A549 (cell line): ENCODE measurements around the gene IL1RL2. TPM values are rescaled to one million over a fixed set of nuclear protein-coding genes. Genes with fewer than 3 reads are reported as not detected.

ENCODE experiments used
- ATAC-seq, 2 experiments: fragments of 200-7000 bp in 1 of 2; fragments of >200 bp in 1 of 2; cut with Nextera tagmentation in 1 of 2; cut with Tn5 transposase in 1 of 2; 3 replicates each; pipeline versions ENCODE4 v1.8.0 to v1.9.1; 2018 to 2020; ENCODE audit warnings: mild to moderate bottlenecking in 1 of 2, moderate library complexity in 1 of 2
- CTCF ChIA-PET: fragments of 300-600 bp; sonication (Branson Sonifier 250); formaldehyde crosslinking; extraction: SDS; loops from one replicate; lab custom pipeline; 2021; ENCODE audit warnings: antibody characterized with exemption, inconsistent platforms; lab: Yijun Ruan, JAX
- POLR2A ChIA-PET: fragments of 350-600 bp; formaldehyde crosslinking; extraction: SDS; loops from one replicate; lab custom pipeline; 2021; ENCODE audit warnings: antibody characterized with exemption, inconsistent platforms; lab: Yijun Ruan, JAX
- DNase-seq, 2 experiments: peaks; one replicate each; pipeline versions ENCODE4 v3.0.0 to v3.0.0-alpha.2; 2011 to 2016; ENCODE audit warnings: low read depth in 1 of 2, low spot score in 1 of 2
- FAIRE-seq: peaks from 2 replicates; lab custom pipeline; 2011; peaks lifted over from hg19 to GRCh38; lab: Jason Lieb, UNC
- H3K27ac ChIP-seq, 2 experiments: fragments of >200 bp; sonication (Bioruptor Twin); formaldehyde crosslinking; 3 replicates each; pipeline ENCODE4 v1.5.1; 2016 to 2017
- H3K4me1 ChIP-seq: fragments of >200 bp; sonication (Bioruptor Twin); formaldehyde crosslinking; 3 replicates; pipeline ENCODE4 v1.6.1; 2016
- H3K4me2 ChIP-seq: fragments of >200 bp; sonication (Bioruptor Twin); formaldehyde crosslinking; 3 replicates; pipeline ENCODE4 v1.6.1; 2016
- H3K4me3 ChIP-seq: fragments of >200 bp; sonication (Bioruptor Twin); formaldehyde crosslinking; 3 replicates; pipeline ENCODE4 v1.5.1; 2016
- H3K9me3 ChIP-seq: fragments of >200 bp; sonication (Bioruptor Twin); formaldehyde crosslinking; 3 replicates; pipeline ENCODE4 v1.6.1; 2016
- BHLHE40 ChIP-seq: IDR thresholded peaks from 2 replicates; pipeline ENCODE4 v1.6.1; 2012; ENCODE audit warnings: low read depth, low read length, inconsistent platforms
- CEBPB ChIP-seq, 2 experiments: fragments of >200 bp in 1 of 2; sonication (Bioruptor Twin) in 1 of 2; formaldehyde crosslinking in 1 of 2; IDR thresholded peaks; 2 replicates each; pipeline ENCODE4 v1.6.1; 2012 to 2016
- CTCF ChIP-seq: fragments of >200 bp; sonication (Bioruptor Twin); formaldehyde crosslinking; IDR thresholded peaks from 3 replicates; pipeline ENCODE4 v1.5.1; 2016
- EHF ChIP-seq: fragments of 250-450 bp; sonication (Bioruptor Pico); IDR thresholded peaks from 2 replicates; pipeline ENCODE4 v1.5.0; 2020; ENCODE audit warnings: mild to moderate bottlenecking
- EHMT2 ChIP-seq: fragments of 200-600 bp; sonication (generic); IDR thresholded peaks from 2 replicates; pipeline ENCODE4 v1.6.1; 2016; ENCODE audit warnings: antibody characterized with exemption, low read depth, mild to moderate bottlenecking, moderate library complexity
- ELK1 ChIP-seq: fragments of 150-350 bp; IDR thresholded peaks from 2 replicates; pipeline ENCODE4 v1.6.1; 2014; ENCODE audit warnings: low read depth, mild to moderate bottlenecking, low read length
- HDAC2 ChIP-seq: fragments of 200-600 bp; sonication (generic); IDR thresholded peaks from 2 replicates; pipeline ENCODE4 v1.6.1; 2016
- HEYL ChIP-seq: fragments of 250-450 bp; sonication (Bioruptor Pico); IDR thresholded peaks from 2 replicates; pipeline ENCODE4 v1.8.0; 2021; ENCODE audit warnings: mild to moderate bottlenecking, moderate library complexity
- HOXA7 ChIP-seq: fragments of 250-450 bp; sonication (Bioruptor Pico); IDR thresholded peaks from 2 replicates; pipeline ENCODE4 v1.5.0; 2020; ENCODE audit warnings: mild to moderate bottlenecking, moderate library complexity
- HOXB13 ChIP-seq: fragments of 250-450 bp; sonication (Bioruptor Pico); IDR thresholded peaks from 2 replicates; pipeline ENCODE4 v1.5.0; 2020; ENCODE audit warnings: low read depth, mild to moderate bottlenecking, moderate library complexity
- JUNB ChIP-seq: fragments of >200 bp; sonication (Bioruptor Twin); formaldehyde crosslinking; IDR thresholded peaks from 2 replicates; pipeline ENCODE4 v1.6.1; 2016
- MYC ChIP-seq: IDR thresholded peaks from 2 replicates; pipeline ENCODE4 v1.6.1; 2012; ENCODE audit warnings: mild to moderate bottlenecking, inconsistent platforms, low read length, improper control_type of control experiment, borderline replicate concordance
- NFE2L2 ChIP-seq: fragments of 150-350 bp; conservative IDR thresholded peaks from 2 replicates; pipeline ENCODE4 v1.6.1; 2014; ENCODE audit warnings: low read length
- NR3C1 ChIP-seq: fragments of >200 bp; sonication (Bioruptor Twin); formaldehyde crosslinking; IDR thresholded peaks from 3 replicates; pipeline ENCODE4 v1.6.1; 2017
- PBX3 ChIP-seq: IDR thresholded peaks from 2 replicates; pipeline ENCODE4 v1.6.1; 2012
- POLR2A ChIP-seq: IDR thresholded peaks from 2 replicates; pipeline ENCODE4 v1.6.1; 2012; ENCODE audit warnings: mild to moderate bottlenecking, low read length
- RARB ChIP-seq: fragments of 250-450 bp; sonication (Bioruptor Pico); IDR thresholded peaks from 2 replicates; pipeline ENCODE4 v1.8.0; 2021; ENCODE audit warnings: mild to moderate bottlenecking, moderate library complexity
- SMC3 ChIP-seq: fragments of >200 bp; sonication (Bioruptor Twin); formaldehyde crosslinking; IDR thresholded peaks from 3 replicates; pipeline ENCODE4 v1.6.1; 2018; ENCODE audit warnings: inconsistent platforms
- SREBF2 ChIP-seq: fragments of 450-650 bp; IDR thresholded peaks from 2 replicates; pipeline ENCODE4 v1.6.1; 2014; ENCODE audit warnings: mild to moderate bottlenecking, moderate library complexity
- TFCP2L1 ChIP-seq: fragments of 250-450 bp; sonication (Bioruptor Pico); IDR thresholded peaks from 2 replicates; pipeline ENCODE4 v1.5.0; 2021; ENCODE audit warnings: mild to moderate bottlenecking
- ZNF302 ChIP-seq: fragments of 250-450 bp; sonication (Bioruptor Pico); IDR thresholded peaks from 2 replicates; pipeline ENCODE4 v1.9.0; 2021; ENCODE audit warnings: inconsistent platforms, mild to moderate bottlenecking, moderate library complexity
- WGBS: methylation state at CpG from one replicate; pipeline ENCODE4 v1.1.6; 2017; ENCODE audit errors: missing lambda C conversion rate; 5-methylcytosine and 5-hydroxymethylcytosine counted together
- polyA plus RNA-seq, 4 experiments: library from polyadenylated mRNA; depleted of rRNA in 3 of 4; stranded (reverse); fragments of >200 nt; fragmentation: RNase III in 1 of 4; extraction: RNeasy Plus Mini Kit Qiagen cat#74134 plus additional on column Dnase treatment in 1 of 4; gene quantifications; 2 replicates in 3 of 4; 3 replicates in 1 of 4; pipeline ENCODE4 v1.2.3, GENCODE V29; 2011 to 2017
- TF ChIP-seq, protein P1 (sequence below): fragments of 250-450 bp; sonication (Bioruptor Pico); IDR thresholded peaks from 2 replicates; pipeline ENCODE4 v1.5.0; 2020; ENCODE audit warnings: low read depth, mild to moderate bottlenecking, moderate library complexity
- TF ChIP-seq, protein P2 (sequence below): fragments of 250-450 bp; sonication (Bioruptor Pico); IDR thresholded peaks from 2 replicates; pipeline ENCODE4 v1.5.0; 2021; ENCODE audit warnings: mild to moderate bottlenecking, moderate library complexity, borderline replicate concordance

IL1RL2 gene
- polyA plus RNA-seq, 2 of the 4 experiments (the other 2 are of a cell fraction), result 0.05 TPM; not detected in 1

- TF ChIP-seq CTCF, result peak; percentile 66
- no peak for TF ChIP-seq HOXA7 (CRISPR knock-in tag)
- no peak for TF ChIP-seq NR3C1
These were observed 20.5 kb upstream of the IL1RL2 start (continued) for GRCh38 chr2:102166189-102166845.

DNA sequence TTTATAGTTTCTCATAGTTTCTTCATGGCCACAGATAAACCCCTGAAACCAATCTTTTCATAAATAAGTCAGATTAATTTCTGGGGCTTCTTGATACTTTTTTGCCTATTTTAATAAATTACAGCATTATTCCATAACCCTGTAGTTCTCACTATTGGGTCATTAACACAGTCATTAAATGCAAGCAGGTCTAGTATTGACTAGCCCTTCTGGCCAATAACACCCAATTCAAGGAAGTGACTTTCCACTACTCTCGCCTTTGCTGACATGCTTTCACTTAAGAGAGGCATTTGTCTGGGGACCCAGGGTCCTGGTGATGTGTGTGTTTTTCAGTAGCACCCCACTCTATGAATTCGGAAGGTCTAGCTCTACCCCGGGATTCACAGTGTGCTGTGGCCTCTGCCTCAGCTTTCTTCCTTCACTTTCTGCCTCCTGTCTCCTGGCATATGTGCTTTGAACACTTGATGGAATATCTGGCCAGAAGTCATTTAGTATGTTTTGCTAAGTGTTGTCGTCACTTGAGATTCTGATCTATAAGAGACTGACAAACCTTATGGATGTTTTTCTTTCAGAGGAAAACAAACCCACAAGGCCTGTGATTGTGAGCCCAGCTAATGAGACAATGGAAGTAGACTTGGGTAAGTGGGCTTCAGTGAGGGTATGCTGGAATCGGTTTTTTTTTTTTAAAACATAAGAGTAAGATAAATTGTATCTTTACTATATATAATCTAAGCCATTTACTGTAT lies 18.6 kb upstream of the IL1RL2 start:
- WGBS, result 94% methylated on average over 5 of the region's 5 CpGs
- H3K4me2 ChIP-seq, result no peak overlapping the region
- peaks cover 11% of the 10 kb centered on the region; the same call in 2 of the 3 replicates for H3K4me1 ChIP-seq
- no peaks in the 10 kb centered on the region for H3K9me3 ChIP-seq
- ChIA-PET POLR2A (no interaction called here), CTCF (interaction anchor here (3.5 kb wide), 1 partner anchor 72 kb away, joined by 26 read pairs; no protein-coding TSS in a partner anchor)
- TF ChIP-seq ELK1 (no peak), NFE2L2 (no peak), HOXB13 (CRISPR knock-in tag) (no peak), SREBF2 (no peak), HEYL (no peak), SMC3 (no peak), CEBPB (IDR thresholded peaks at IDR 0.05) (no peak), MYC (no peak), POLR2A (no peak), PBX3 (no peak), ZNF302 (no peak), HDAC2 (no peak), RARB (CRISPR knock-in tag) (no peak), JUNB (no peak), TFCP2L1 (CRISPR knock-in tag) (no peak), BHLHE40 (no peak), EHMT2 (no peak), EHF (CRISPR knock-in tag) (no peak)
- TF ChIP-seq, protein P1, sequence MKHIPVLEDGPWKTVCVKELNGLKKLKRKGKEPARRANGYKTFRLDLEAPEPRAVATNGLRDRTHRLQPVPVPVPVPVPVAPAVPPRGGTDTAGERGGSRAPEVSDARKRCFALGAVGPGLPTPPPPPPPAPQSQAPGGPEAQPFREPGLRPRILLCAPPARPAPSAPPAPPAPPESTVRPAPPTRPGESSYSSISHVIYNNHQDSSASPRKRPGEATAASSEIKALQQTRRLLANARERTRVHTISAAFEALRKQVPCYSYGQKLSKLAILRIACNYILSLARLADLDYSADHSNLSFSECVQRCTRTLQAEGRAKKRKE (CRISPR knock-in tag), result no peak
- TF ChIP-seq, protein P2, sequence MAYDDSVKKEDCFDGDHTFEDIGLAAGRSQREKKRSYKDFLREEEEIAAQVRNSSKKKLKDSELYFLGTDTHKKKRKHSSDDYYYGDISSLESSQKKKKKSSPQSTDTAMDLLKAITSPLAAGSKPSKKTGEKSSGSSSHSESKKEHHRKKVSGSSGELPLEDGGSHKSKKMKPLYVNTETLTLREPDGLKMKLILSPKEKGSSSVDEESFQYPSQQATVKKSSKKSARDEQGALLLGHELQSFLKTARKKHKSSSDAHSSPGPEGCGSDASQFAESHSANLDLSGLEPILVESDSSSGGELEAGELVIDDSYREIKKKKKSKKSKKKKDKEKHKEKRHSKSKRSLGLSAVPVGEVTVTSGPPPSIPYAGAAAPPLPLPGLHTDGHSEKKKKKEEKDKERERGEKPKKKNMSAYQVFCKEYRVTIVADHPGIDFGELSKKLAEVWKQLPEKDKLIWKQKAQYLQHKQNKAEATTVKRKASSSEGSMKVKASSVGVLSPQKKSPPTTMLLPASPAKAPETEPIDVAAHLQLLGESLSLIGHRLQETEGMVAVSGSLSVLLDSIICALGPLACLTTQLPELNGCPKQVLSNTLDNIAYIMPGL (CRISPR knock-in tag), result no peak
- FAIRE-seq (no peak), DNase-seq (no peak), ATAC-seq (no peak)
- H3K27ac ChIP-seq, result no peak overlapping the region
- H3K4me3 ChIP-seq, result no peak overlapping the region
